Right lung (tissue), 5 donors: ENCODE results near the gene RIOK2. TPM values are rescaled to one million over a fixed set of nuclear protein-coding genes. Genes with fewer than 3 reads are reported as not detected.
A peak's percentile ranks its signal among the peaks of the same experiment; 100 is the strongest.
"Not testable (repeated sequence)": the region's sequence is repeated elsewhere in the genome, so short reads cannot be mapped to it uniquely, and the experiment has no call there.

Source experiments
- DNase-seq, 2 donors: peaks; one replicate each; pipeline ENCODE4 v3.0.0-alpha.2; 2013
- polyA plus RNA-seq, 5 donors: library from polyadenylated mRNA; unstranded; fragments of 120-200 nt; gene quantifications; one replicate each; pipeline versions ENCODE4 v1.2.1 to v1.2.3, GENCODE V29; 2013; ENCODE audit warnings: inconsistent platforms in 1 of 5, low replicate concordance in 1 of 5; ENCODE audit not compliant: insufficient read length in 5 of 5, insufficient read depth in 1 of 5

Gene RIOK2
- polyA plus RNA-seq, 5 donors: 40.6 to 51.4 (median 51.3) TPM

GRCh38 chr5:97179457-97179856 lies 3.6 kb downstream of the RIOK2 start:
- not testable (repeated sequence) for DNase-seq

- DNase-seq: no peak
Measured at GRCh38 chr5:97172227-97172626, 10.8 kb downstream of the RIOK2 start.

- no peak for DNase-seq
Measured at GRCh38 chr5:97171703-97172102, 11.3 kb downstream of the RIOK2 start.

GRCh38 chr5:97167435-97167834 lies 15.6 kb downstream of the RIOK2 start:
- DNase-seq: no peak

GRCh38 chr5:97165726-97166125 lies 17.3 kb downstream of the RIOK2 start:
- DNase-seq: no peak

DNA sequence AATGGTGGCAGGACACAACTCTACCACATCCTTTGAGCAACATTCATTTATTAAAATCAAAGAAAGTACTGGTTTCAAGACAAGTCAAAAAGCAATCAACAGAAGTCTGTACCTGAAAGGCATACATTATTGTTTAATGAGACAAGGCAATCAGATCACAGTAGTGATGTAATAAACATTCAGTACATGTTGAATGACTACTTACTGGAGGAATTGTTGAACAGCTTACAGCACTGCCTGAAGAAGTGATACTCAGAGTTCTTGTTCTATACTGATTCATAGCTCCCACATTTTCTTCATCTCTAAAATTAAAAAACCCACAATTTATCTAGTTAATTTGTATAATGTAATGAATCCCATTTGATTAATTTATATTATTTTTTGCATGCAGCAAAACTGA lies 18.2 kb downstream of the RIOK2 start:
- no peak for DNase-seq

DNA sequence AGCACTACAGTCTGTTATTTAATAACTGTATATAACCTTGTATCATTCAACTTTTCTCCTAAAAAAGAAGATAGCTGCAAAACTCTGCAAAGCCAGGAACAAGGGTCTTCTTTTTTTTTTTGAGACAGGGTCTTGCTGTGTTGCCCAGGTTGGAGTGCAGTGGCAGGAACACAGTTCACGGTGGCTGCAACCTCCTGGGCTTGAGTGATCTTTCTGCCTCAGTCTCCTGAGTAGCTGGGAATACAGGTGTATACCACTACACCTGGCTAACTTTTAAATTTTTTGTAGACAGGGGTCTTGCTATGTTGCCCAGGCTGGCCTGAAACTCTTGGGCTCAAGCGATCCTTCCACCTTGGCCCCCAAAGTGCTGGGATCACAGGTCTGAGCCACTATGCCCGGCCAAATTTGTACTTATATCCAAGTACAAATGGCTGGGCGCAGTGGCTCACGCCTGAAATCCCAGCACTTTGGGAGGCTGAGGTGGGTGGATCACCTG lies 19.2 kb downstream of the RIOK2 start:
- no peak for DNase-seq

- no peak for DNase-seq
Measured at GRCh38 chr5:97163360-97163764, 19.7 kb downstream of the RIOK2 start.

- peak; percentile 56 to 76 for DNase-seq
Measured at GRCh38 chr5:97162045-97162444, 21.0 kb downstream of the RIOK2 start.

DNA sequence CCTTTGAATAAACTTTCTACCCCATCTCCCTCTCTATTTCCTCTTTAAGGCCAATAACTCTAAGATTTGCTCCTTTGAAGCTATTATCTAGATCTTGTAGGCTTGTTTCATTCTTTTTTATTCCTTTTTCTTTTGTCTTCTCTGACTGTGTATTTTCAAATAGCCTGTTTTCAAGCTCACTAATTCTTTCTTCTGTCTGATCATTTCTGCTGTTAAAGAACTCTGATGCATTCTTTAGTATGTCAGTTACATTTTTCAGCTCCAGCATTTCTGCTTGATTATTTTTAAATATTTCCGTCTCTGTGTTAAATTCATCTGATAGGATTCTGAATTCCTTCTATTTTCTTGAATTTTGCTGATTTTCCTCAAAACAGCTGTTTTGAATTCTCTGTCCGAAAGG lies 25.4 kb downstream of the RIOK2 start:
- DNase-seq: no peak

GRCh38 chr5:97151370-97151769 lies 31.7 kb downstream of the RIOK2 start:
- DNase-seq: no peak

- DNase-seq: no peak
Measured at GRCh38 chr5:97150401-97150800, 32.6 kb downstream of the RIOK2 start.

GRCh38 chr5:97149709-97150108 lies 33.3 kb downstream of the RIOK2 start:
- no peak for DNase-seq

GRCh38 chr5:97148288-97148687 lies 34.8 kb downstream of the RIOK2 start:
- no peak for DNase-seq

DNA sequence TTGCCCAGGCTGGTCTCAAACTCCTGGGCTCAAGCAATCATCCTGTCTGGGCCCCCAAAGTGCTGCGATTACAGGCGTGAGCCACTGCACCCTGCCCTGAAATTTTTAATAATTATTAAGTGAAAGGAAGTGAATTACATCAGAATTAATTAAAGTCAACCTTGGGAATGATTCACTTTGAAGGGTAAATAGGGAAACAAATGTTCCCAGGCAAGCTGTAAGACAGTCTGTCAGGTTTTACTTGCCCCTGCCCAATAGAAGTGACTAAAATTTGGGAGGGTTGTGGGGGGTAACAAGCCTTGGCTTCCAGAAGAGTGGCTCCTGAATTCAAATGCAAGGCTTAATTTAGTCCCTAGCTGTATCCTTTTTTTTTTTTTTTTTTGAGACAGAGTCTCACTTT lies 39.3 kb downstream of the RIOK2 start:
- DNase-seq: no peak

- peak; percentile 37 to 46 for DNase-seq
Measured at GRCh38 chr5:97142521-97143254, 40.4 kb downstream of the RIOK2 start, which contains the start of gene LIX1. LIX1 (minus strand) TSS chr5:97142611; CDS start chr5:97142576, 35 bp downstream.

- no peak for DNase-seq
Measured at GRCh38 chr5:97141539-97141938, 41.5 kb downstream of the RIOK2 start.

DNA sequence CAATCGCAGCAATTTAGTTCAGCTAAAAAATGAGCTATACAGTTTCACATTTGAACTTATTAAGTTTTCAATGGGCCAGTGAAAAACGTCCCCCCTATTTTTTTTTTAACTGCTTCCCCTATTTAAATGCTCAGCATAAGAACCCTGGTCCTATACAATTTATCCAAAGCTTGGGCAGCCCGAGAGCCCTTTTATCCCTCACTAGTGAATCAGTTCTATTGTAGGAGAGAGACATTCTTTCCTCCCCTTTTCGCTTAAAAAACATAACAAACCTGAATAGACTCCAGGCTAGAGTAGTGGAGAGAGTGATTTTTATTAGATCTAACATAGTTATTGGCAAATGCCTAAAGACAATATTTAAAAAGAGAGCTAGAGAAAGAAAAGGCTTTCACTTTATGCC lies 42.0 kb downstream of the RIOK2 start:
- DNase-seq: no peak

DNA sequence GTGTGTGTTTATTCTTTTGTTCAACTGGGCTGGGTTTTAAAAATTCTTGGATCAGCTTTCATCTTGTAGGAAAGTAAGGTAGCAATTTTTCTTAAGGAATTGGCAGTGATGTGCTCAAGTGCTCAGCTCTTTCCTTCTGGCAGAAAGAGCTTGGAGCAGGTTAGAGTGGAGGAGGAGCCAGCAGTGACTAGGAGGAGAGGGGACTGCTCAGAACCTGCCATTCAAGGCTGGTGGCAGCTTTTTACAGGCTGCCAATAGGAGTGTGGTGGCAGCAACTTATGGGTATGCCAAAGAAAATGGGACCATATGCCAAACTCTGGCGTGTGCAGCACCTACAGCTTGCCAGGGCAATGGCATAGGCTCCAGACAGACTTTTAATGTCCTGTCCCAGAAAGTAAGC lies 42.8 kb downstream of the RIOK2 start:
- DNase-seq: not testable (repeated sequence)

GRCh38 chr5:97136475-97136874 lies 46.6 kb downstream of the RIOK2 start:
- no peak for DNase-seq

- no peak for DNase-seq
Measured at GRCh38 chr5:97135868-97136267, 47.2 kb downstream of the RIOK2 start.

DNA sequence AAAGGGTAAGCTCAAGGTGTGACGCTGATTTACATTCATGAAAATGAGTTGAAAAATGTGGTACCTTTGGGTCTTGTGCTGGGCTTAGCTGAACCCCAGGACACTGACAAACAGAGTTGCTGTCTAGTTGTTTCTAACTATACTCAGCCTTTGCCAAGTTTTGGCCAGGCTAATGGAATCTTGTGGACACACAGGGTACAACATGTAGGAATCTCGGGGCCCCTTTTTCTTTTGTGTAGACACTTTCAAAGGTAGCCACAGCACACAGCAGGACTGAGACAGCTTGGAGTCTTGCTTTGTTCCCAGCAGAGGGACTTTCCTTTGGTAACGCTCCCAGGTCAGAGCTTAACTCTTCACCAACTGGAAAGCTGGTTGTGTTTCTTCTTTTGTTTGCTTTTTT lies 48.4 kb downstream of the RIOK2 start:
- no peak for DNase-seq

DNA sequence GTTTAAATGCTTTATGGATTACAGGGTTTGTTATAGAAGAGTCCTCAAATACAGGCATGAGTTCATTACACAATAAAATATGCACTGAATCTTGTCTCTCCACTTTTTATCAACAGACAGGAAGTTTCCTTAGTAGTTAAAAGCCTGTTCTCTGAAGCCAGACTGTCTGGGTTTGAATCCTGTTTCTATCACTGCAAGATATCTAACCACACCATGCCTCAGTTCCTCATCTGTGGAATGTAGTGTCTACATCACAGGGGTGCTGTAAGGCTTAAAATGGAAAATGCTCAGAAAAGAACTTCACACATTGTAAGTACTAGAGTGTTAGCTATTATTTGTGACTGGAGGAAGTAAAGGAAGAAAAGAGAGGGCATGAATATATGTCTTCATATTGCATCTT lies 49.9 kb downstream of the RIOK2 start:
- no peak for DNase-seq

DNA sequence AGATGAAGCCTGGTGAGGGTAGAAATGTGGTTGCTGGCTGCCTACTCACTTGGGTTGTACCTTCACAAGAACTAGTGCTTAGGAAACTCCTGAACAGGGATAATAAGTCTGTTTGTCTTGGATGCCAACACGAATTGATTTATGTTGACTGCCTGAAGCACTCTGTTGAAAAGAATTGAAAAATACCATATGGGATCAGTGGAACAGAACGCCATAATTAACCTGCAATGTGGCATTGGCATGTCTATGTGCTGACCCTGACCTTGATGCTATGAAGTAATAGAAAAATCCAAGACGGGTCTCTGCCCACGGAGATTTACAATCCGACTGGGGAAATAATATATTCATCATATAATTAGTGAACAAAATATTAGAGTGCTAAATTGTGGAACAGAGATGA lies 51.1 kb downstream of the RIOK2 start:
- DNase-seq: no peak
